UCSD-AML1 (cell line): ENCODE measurements around the gene GAPVD1.
A peak's percentile ranks its signal among the peaks of the same experiment; 100 is the strongest.

ENCODE experiments used
- DNase-seq: peaks from one replicate; lab custom pipeline; 2025; ENCODE audit not compliant: unreplicated experiment; lab: John Stamatoyannopoulos, UW

Gene GAPVD1

GRCh38 chr9:125404733-125405132 is 143.1 kb downstream of the GAPVD1 start:
- no peak for DNase-seq

GRCh38 chr9:125405938-125406809 is 144.5 kb downstream of the GAPVD1 start:
- no peak for DNase-seq

- no peak for DNase-seq
Measured at GRCh38 chr9:125406810-125407087, 145.1 kb downstream of the GAPVD1 start.

- DNase-seq = no peak
Measured at GRCh38 chr9:125407432-125407973, 145.9 kb downstream of the GAPVD1 start.

- DNase-seq = peak; percentile 73
Measured at GRCh38 chr9:125407974-125408900, 146.6 kb downstream of the GAPVD1 start.

- DNase-seq = no peak
Measured at GRCh38 chr9:125409217-125409636, 147.6 kb downstream of the GAPVD1 start.

GRCh38 chr9:125409637-125410521 is 148.3 kb downstream of the GAPVD1 start:
- no peak for DNase-seq

GRCh38 chr9:125410522-125410894 is 148.9 kb downstream of the GAPVD1 start:
- DNase-seq = no peak

GRCh38 chr9:125411171-125411756 is 149.6 kb downstream of the GAPVD1 start:
- DNase-seq = no peak

GRCh38 chr9:125412166-125412565 is 150.5 kb downstream of the GAPVD1 start:
- DNase-seq = no peak

GRCh38 chr9:125413579-125413978 is 152.0 kb downstream of the GAPVD1 start:
- no peak for DNase-seq

- no peak for DNase-seq
Measured at GRCh38 chr9:125415583-125416460, 154.2 kb downstream of the GAPVD1 start.

- DNase-seq = no peak
Measured at GRCh38 chr9:125416517-125416916, 154.9 kb downstream of the GAPVD1 start.
